B cell (primary cell): Measurements from ENCODE around the gene SHISA8.

Experiments used
- CTCF ChIP-seq: fragments of 200-600 bp; IDR thresholded peaks from one replicate; pipeline ENCODE4 v1.8.0; 2022; ENCODE audit warnings: antibody characterized with exemption, mild to moderate bottlenecking
- EZH2 ChIP-seq: IDR thresholded peaks from 2 replicates; pipeline ENCODE4 v1.6.1; 2012; ENCODE audit warnings: borderline replicate concordance, low read depth, mild to moderate bottlenecking, moderate library complexity, low read length; ENCODE audit not compliant: insufficient read depth, poor library complexity, severe bottlenecking

DNA sequence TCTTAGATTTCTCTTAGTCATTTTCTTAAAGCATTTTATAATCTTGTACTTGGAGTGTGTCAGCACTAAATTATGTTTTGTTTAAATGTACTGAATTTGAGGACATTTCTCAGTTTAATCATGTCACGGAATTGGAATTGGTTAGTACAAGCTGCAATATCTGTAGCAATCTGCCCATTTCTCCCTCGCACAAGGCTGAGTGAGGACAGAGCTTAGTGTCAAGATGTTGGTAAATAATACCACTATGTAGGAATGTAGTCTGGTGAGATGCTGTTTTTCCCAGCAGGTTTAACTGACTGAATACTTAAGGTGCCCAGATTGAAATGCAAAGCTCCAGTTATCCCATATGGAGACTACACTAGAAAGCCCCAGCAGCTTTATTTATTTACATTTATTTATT is 51.4 kb downstream of the SHISA8 start:
- no peak for TF ChIP-seq CTCF
- TF ChIP-seq EZH2, result no peak
